Measurements from ENCODE around the gene ADGRG1.

GRCh38 chr16:57640612-57641011 lies 12.2 kb downstream of the ADGRG1 start:
- TF ChIP-seq POLR2A (IDR thresholded peaks at IDR 0.05; ENCODE audit: low read length) (no peak), GATA1 (IDR thresholded peaks at IDR 0.05; ENCODE audit: low read depth, low read length) (no peak)
